NCI-H226 (cell line): ENCODE results near the gene CLN6.
"Not testable (repeated sequence)": the region's sequence is repeated elsewhere in the genome, so short reads cannot be mapped to it uniquely, and the experiment has no call there.

Source experiments
- DNase-seq: peaks from one replicate; pipeline ENCODE4 v3.0.0-alpha.2; 2015

CLN6 gene

DNA sequence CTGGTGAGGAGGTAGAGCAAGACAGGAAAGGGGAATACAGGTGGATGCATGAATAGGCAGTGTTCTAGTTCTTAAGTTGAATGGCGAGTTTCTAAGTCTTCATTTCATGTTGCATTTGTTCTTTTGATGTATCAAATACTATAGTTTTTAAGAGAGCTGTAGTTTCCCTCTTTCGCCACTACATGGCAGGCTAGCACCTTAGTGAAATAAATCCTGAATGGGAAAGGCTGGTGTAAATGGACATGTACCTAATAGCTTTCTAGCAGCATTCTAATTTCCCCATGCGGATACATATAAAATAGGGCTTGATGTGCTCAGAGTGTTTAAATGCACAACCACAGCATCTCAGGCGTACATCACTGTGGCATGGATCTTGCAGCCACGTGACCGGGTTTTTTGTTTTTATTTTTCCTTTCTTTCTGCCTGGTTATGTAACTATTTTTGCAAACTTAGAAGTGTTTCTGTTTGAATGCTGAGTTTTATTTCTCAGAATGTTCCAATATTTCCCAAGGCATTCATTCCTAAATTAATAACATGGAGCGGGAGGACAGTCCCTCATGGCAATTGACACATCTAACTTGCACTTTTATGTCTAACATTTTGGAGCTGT, 23.5 kb upstream of the CLN6 start:
- peak; percentile 58 for DNase-seq

DNA sequence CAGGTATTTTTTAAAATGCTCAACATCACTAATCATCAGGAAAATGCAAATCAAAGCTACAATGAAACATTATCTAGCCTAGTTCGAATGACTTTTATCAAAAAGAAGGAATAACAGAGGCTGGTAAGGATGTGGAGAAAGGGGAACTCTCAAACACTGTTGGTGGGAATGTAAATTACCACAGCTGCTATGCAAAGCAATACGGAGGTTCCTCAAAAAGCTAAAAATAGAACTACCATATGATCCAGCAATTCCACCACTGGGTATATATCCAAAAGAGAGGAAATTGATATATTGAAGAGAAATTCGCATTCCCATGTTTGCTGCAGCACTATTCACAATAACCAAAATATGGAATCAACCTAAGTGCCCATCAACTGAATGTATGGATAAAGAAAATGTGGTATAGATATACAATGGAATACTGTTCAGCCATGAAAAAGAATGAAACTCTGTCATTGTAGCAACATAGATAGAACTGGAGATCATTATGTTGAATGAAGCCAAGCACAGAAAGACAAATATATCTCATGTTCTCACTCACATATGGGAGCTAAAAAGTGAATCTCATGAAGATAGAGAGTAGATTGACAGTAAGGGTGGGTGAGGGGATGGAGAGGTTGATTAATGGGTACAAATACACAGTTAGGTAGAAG, 19.7 kb upstream of the CLN6 start:
- no peak for DNase-seq

DNA sequence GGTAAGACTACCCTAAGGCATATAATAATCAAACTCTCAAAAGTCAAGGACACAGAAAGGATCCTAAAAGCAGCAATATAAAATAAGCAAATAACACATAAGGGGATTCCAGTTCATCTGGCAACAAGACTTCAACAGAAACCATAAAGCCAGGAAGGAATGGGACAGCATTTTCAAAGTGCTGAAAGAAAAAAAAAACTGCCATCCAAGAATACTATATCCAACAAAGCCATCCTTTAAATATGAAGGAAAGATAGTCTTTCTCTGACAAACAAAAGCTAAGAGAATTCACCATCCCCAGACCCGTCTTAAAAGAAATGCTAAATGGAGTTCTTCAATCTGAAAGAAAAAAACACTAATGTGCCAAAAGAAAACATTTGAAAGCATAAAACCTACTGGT, 14.7 kb upstream of the CLN6 start:
- no peak for DNase-seq

DNA sequence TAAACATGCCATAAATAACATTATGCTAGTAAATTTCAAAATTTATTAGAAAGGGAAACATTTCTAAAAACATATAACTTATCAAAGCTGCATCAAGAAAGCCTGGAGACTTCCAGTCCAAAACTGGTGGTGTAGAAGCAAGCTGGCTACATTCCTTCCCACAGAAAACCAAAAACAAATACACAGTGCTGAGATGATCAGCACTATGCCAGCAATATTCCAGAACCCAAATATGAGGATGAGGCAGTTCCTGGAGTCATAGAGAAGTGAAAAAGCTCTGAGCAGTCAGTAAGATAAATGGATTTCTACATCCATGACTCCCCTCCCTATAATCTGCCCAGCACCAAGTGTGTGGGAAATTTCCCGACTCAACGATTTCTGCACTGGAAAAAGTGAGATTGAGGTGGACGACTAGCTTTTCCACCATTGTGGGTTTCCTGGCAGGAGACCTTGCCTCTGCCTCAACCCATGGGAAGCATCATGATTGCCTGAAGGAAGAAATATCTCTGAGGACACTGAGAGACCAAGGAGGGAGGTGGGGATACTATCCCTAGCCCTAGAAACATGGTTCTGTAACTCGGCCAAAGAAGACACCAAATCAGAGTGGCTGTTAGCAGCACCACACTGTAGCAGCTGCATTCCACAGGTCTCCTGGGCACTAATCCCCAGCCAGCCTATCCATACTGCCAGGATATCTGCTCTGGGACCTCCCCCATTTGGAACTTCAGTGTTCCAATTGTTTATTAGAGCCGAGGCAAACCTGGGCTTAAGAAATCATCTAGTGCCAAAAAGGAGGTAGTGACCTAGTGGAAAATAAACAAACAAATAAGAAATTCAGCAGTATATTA, 11.8 kb upstream of the CLN6 start:
- no peak for DNase-seq

DNA sequence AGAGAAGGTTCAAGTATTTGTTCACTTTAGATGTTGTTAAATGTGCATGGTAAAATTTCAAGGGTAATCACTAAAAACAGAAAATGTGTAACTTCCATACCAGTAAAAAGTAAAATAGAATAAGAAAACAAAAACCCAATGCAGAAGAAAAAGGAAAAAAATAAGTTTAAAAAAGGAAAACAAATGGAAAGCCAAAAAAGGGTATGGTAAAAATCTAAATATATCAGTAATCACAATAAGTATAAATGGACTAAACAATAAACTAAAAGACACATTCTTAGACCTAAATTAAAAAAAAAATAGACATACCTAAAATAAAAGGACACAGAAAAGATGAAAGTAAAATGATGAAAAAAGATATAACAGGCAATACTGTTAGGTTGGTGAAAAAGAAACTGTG, 9.5 kb upstream of the CLN6 start:
- no peak for DNase-seq

DNA sequence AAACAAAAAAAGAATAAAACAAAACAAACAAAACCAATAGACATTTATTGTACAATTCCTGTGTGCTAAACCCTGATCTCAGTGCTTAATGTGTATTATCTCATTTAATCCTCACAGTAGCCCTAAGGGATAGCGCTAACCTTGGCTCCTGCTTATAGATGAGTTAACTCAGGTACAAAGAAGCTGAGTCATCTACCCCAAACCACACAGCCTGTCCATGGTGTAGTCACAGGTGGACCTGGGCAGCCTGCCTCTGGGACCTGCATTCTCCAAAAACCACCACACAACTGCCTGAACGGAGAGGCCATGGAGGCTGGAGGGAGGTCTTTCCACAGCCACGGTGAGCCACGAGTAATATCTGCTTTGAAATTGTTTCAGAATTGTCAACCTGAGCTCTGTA, 5.5 kb upstream of the CLN6 start:
- DNase-seq = no peak

DNA sequence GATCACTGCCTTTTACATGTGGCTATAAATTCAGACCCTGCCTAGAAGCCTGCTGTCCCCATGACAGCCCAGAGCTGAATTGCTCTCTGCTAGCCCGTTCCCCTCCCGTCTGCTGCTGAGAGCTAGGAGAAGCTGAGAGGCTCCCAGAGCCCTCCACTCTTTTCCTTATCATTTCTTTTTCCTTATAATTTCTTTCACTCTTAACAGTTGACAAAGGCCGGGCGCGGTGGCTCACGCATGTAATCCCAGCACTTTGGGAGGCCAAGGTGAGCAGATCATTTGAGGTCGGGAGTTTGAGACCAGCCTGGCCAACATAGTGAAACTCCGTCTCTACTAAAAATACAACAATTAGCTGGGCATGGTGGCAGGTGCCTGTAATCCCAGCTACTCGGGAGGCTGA, 5.0 kb upstream of the CLN6 start:
- DNase-seq = not testable (repeated sequence)

DNA sequence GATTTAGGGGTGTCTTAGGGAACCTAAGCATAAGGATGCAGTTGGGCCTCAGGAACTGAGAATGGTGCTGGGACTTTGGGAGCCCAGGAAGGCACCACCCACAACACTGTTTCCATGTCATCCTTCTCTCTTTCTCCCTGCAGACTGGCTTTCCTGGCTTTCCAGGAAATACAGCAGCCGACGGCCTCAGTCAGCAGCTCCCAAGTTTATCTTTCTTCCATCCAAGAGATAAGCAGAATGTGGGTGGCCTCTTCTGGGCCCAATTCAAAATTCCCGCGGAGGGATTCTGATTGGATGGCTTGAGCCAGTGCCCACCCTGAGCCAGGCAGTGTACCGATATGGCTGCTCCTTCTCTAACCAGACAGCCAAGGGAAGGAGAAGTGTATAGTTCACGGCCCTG, 4.5 kb upstream of the CLN6 start:
- DNase-seq = no peak

DNA sequence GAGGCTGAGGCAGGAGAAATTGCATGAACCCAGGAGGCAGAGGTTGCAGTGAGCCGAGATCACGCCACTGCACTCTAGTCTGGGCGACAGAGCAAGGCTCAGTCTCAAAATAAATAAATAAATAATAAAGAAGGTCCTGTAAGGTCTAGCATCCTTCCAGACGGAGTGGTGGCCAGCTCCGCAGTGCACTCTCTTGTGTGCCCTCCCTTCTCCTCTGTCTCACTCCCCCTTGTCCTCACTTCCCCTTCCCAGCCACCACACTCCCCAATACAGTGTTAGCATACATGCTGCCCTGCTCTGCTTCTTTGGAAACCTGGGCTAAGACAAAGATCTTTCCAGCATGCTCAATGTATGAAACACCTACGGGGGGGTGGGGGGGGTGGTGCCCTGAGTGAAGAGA, 3.4 kb upstream of the CLN6 start:
- no peak for DNase-seq

DNA sequence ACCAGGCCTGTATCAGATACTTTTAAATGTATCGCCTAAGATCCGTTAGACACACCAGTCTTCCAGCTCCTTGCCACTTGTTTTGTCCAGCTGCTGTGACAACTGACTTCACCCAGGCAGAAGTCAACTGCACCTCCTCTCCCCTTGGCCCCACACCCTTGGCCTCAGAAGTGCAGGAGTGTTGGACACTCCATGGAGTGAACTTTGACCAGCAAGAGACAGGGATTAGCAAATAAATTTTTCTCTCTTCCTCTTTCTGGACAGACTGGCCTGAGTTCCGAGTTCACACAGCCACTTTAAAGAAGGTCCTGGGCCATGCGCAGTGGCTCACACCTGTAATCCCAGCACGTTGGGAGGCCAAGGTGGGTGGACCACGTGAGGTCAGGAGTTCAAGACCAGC, 2.9 kb upstream of the CLN6 start:
- no peak for DNase-seq

DNA sequence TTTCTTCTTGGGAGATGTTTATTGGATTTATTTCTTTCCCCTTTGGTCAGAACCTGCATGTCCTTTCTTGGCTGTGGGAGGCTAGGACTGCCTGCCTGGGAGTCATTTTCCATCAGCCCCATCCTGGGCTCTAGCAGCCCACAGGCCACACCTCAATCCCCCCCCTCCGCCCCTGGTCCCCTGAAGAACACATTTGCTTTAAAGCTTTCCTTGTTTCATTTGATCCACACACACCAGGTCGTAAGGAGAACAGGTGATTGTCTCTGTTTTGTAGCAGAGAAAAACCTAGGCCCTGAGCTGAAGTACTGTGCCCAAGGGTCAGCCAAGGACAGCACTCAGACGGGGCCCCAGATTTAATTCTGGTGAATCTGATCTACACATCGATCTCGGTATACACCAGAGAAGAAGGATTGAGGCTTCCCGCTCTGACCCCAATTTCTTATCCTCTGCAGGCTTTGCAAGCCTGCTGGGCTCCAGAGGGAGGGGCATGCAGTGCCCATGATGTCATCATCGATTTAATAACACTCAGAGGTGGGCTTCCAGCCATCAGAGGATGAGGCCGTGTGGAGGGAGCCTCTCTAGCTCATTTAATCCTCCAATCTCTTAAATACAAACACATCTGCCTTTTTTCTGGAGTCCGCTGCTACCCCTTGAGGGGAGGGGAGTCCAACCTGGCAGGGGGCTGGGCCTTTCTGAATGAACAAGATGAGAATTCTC, 1.7 kb upstream of the CLN6 start:
- DNase-seq = no peak

DNA sequence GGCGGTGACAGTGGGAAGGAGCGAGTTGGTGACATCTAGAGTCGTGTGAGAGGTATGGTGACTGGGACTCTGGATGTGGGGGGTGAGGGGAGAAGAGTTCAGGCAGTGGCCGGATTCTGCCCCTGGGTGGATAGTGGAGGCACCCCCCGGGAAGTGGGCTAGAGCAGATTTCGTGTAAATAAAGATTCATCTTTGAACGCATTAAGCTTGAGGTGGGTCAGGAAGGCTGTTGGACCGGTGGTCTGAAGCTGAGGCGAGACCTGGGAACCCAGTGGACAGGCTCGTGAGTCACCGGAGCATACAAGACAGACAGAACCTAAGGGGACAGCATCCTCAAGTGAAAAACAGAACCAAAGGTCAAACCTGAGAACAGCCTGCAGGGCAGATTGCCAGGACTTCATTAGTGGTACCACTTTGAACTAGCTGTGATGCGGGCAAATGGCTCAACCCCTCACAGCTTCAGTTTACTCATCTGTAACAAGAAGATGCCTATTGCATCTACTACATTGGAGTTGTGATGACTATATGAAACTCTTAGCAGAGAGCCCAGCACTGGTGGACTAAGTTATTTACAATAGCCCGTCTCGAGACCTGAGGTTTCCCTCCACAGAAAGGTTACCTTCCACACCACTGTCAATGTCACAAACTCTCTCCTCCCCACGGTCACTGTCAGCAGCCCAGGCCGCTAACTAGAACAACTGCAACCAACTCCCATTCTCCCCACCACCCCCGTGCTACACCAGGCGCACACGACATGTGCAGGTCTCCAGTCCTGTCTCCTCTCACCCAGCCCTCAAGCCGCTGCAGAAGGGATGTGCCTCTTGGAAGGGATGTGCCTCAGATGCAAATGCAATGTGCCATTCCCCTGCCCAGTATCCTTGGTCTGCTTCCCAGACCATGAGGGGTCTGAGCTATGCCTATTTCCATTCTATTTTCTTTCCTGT, 901 bp upstream of the CLN6 start:
- no peak for DNase-seq

DNA sequence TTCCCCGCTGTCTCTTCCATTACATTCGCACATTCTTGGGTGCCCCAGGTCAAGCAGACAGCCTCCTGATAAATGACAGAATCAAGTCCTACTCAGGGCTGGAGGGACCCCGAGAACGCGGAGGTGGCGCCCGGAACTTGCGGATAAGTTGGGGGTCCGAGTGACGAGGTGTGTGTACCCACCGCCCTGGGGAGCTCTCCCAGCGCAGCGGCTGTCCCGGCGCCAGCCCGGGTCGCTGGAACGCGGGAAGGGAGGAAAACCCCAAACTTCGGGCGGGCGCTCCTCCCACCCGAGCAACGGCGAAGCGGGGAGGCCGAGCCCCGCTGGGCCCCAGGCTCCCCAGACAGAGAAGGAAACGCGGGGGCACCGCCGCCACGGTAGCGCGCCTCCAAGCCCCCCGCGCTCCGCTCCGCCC, 550 bp downstream of the CLN6 start:
- DNase-seq = no peak

DNA sequence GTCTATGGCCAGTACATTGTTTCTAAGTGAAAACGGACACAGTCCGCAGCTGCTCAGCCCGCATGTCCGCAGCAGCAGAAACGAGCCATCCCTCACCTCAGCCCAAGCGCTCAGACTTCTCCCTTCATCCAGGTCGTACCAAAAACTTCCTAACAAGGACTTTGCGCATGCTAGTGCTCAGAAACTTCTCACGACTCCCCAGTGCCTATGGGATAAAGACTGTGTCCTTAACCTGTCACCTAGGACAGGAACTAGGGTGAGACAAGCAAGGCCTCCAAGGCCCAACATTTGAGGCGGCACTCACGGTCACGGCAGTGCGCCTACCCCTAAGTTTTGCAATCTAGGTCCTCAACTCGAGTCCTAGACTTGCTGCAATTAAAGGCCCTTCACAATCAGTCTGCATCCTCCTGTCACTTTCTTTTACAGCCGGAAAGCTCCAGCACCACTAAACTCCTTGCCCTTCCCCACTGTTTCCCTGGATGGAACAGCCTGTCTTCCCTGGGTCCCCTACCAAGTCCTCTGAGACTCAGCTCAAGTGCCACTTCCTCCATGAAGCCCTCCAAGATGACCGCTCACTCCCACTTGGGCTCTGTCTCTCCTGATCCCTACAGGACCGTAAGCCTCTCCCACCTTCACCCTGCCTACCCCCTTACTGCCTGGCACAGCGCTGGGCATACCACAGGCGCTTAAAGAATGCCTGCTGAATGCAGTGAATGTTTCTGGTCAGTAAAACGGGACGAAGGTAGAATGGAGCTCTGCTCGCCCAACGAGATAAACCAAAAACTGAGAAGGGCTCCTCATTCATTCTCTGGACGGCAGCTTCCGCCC, 1.2 kb downstream of the CLN6 start:
- DNase-seq = no peak

DNA sequence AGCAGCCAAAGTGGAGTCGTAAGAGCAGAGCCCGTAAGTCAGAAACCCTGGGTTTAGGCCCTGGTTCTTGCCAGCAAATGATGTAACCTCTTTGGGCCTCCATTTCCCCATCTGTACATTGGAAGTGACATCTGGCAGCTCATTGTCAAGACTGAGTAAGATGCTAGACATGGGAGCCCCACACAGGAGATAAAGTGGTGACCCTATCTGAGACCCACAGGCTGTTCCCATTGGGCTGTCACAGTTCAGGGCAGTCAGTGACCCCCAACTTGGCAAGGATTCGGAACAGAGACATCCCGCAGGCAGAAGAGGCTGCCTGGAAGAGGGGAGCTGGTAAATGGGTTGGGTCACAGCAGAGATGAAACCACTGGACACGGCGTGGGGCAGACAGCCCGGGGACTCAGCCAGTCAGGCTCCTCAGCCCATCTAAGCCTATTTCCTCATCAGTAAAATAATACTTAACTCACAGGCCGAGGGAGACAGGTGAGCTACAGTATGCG, 1.8 kb downstream of the CLN6 start:
- DNase-seq = no peak

DNA sequence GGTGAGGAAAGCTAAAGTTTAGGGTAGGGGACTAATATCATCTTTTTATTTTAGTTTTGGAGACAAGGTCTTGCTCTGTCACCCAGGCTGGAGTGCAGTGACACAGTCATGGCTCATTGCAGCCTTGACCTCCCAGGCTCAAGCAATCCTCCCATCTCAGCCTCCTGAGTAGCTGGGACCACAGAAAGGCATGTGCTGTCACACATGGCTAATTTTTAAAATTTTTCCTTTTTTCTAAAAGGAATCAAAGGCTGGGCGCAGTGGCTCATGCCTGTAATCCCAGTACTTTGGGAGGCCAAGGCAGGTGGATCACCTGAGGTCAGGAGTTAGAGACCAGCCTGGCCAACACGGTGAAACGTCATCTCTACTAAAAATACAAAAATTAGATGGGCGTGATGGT, 4.1 kb downstream of the CLN6 start:
- DNase-seq = not testable (repeated sequence)

DNA sequence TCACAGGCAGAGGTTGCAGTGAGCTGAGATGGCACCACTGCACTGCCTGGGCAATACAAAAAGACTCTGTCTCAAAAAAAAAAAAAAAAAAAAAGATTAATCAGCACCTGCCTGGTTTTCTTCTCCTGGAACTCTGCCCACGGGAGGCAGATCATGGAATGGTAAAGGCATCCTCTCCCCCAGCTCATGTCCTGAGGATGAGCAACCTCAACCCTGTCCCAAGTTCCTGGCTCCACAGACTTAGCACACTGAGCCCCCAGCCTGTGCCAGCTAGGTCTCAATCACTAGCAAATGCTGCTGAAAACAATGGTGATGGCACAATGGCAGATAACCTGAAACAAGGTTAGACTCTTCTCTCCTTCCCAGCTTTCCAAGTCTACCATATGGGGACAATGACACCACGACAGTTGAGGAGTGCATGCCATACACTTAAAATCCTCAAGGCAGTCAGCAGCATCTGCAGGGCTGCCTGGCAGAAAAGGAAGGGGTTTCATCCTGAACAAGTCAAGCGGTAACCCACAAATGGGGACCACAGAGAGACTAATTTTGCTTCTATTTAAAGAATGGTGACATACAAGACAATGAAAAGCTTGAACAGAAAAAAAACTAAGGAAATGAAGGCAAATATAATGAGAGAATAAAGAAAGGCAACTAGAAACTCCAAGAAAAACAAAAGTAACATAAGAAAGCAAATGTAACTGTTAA, 4.8 kb downstream of the CLN6 start:
- DNase-seq = peak; percentile 31

DNA sequence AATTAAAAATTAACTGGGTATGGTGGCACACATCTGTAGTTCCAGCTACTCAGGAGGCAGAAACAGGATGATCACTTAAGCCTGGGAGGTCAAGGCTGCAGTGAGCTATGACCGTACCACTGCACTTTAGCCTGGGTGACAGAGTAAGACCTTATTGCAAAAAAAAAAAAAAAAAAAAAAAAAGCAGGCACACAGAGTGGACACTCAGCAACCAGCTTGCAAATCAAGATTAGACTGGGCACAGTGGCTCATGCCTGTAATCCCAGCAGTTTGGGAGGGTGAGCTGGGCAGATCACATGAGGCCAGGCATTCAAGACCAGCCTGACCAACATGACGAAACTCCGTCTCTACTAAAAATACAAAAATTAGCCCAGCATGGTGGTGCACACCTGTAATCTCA, 5.4 kb downstream of the CLN6 start:
- DNase-seq = no peak

DNA sequence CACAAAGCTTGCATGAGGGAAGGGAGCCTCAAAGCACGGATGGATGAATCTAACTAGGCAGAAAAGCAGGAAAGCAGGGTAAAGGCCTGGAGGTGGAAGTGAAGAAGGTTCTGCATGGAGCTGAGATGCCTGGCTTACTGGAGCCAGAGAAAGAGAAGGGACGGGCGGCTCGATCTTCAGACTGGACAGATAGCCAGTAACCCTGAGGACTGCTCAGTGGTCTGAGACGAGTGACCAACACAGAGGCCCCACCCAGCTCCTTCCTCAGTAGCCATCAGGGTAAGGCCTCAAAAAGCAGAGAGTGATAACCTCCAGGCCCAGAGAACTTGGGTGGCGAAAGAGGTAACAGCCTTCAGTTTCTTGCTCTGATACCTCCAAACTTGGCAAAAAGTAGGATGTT, 6.4 kb downstream of the CLN6 start:
- DNase-seq = no peak

DNA sequence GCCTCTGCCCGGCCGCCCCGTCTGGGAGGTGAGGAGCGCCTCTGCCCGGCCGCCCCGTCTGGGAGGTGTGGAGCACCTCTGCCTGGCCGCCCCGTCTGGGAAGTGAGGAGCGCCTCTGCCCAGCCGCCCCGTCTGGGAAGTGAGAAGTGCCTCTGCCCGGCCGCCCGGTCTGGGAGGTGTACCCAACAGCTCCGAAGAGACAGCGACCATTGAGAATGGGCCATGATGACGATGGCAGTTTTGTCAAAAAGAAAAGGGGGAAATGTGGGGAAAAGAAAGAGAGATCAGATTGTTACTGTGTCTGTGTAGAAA, 7.1 kb downstream of the CLN6 start:
- DNase-seq = not testable (repeated sequence)
